H9 (cell line): ENCODE results near the gene MOB3A. TPM values are rescaled to one million over a fixed set of nuclear protein-coding genes. Genes with fewer than 3 reads are reported as not detected.

Experiments used
- DNase-seq: peaks from one replicate; pipeline ENCODE4 v3.0.0-alpha.2; 2017
- H2AFZ ChIP-seq: one replicate; pipeline ENCODE4 v1.6.1; 2013; ENCODE audit warnings: mild to moderate bottlenecking, low read length, control low read depth, moderate library complexity
- H2AK5ac ChIP-seq: 2 replicates; pipeline ENCODE4 v1.6.1; 2013; ENCODE audit warnings: low read length, control low read depth, mixed read lengths; ENCODE audit not compliant: insufficient read length
- H2BK120ac ChIP-seq: one replicate; pipeline ENCODE4 v1.6.1; 2013; ENCODE audit warnings: low read depth, mild to moderate bottlenecking, low read length, control low read depth, inconsistent platforms; ENCODE audit not compliant: poor library complexity, severe bottlenecking
- H2BK12ac ChIP-seq: 2 replicates; pipeline ENCODE4 v1.6.1; 2013; ENCODE audit warnings: low read length, control low read depth, mixed read lengths, low read depth; ENCODE audit not compliant: insufficient read length
- H2BK15ac ChIP-seq: 2 replicates; pipeline ENCODE4 v1.6.1; 2013; ENCODE audit warnings: low read depth, low read length, control low read depth
- H2BK20ac ChIP-seq: one replicate; pipeline ENCODE4 v1.6.1; 2013; ENCODE audit warnings: low read depth, mild to moderate bottlenecking, low read length, control low read depth, inconsistent platforms; ENCODE audit not compliant: poor library complexity, severe bottlenecking
- H2BK5ac ChIP-seq: 2 replicates; pipeline ENCODE4 v1.6.1; 2013; ENCODE audit warnings: low read length, control low read depth, mixed read lengths; ENCODE audit not compliant: insufficient read length
- H3K14ac ChIP-seq: 2 replicates; pipeline ENCODE4 v1.6.1; 2013; ENCODE audit warnings: low read length, control low read depth; ENCODE audit not compliant: insufficient read depth
- H3K18ac ChIP-seq: 2 replicates; pipeline ENCODE4 v1.6.1; 2013; ENCODE audit warnings: low read depth, mild to moderate bottlenecking, mixed read lengths, low read length, control low read depth; ENCODE audit not compliant: insufficient read length
- H3K23ac ChIP-seq: 2 replicates; pipeline ENCODE4 v1.6.1; 2013; ENCODE audit warnings: low read length, control low read depth, mixed read lengths, low read depth; ENCODE audit not compliant: insufficient read length
- H3K23me2 ChIP-seq: 2 replicates; pipeline ENCODE4 v1.6.1; 2013; ENCODE audit warnings: low read depth, mild to moderate bottlenecking, mixed read lengths, low read length, control low read depth; ENCODE audit not compliant: insufficient read length, poor library complexity, severe bottlenecking
- H3K27ac ChIP-seq: 2 replicates; pipeline ENCODE4 v1.5.1; 2013; ENCODE audit warnings: low read length, control low read depth, mixed read lengths, low read depth; ENCODE audit not compliant: insufficient read length
- H3K27me3 ChIP-seq: 2 replicates; pipeline ENCODE4 v1.6.1; 2013; ENCODE audit warnings: low read length, control low read depth, inconsistent platforms; ENCODE audit not compliant: insufficient read depth
- H3K4ac ChIP-seq: 2 replicates; pipeline ENCODE4 v1.6.1; 2013; ENCODE audit warnings: low read depth, mild to moderate bottlenecking, control low read depth, inconsistent platforms, low read length, moderate library complexity
- H3K4me1 ChIP-seq: 2 replicates; pipeline ENCODE4 v1.6.1; 2013; ENCODE audit warnings: low read length, control low read depth, inconsistent platforms; ENCODE audit not compliant: insufficient read depth
- H3K4me2 ChIP-seq: 2 replicates; pipeline ENCODE4 v1.6.1; 2013; ENCODE audit warnings: low read length, control low read depth, mixed read lengths; ENCODE audit not compliant: insufficient read length, insufficient read depth
- H3K56ac ChIP-seq: 2 replicates; pipeline ENCODE4 v1.6.1; 2013; ENCODE audit warnings: low read depth, mild to moderate bottlenecking, mixed read lengths, low read length, control low read depth; ENCODE audit not compliant: insufficient read length
- H3K79me1 ChIP-seq: 2 replicates; pipeline ENCODE4 v1.6.1; 2013; ENCODE audit warnings: low read depth, mild to moderate bottlenecking, moderate library complexity, low read length, control low read depth, inconsistent platforms; ENCODE audit not compliant: insufficient read depth, poor library complexity, severe bottlenecking
- H3K79me2 ChIP-seq: 2 replicates; pipeline ENCODE4 v1.6.1; 2013; ENCODE audit warnings: low read length, control low read depth, inconsistent platforms; ENCODE audit not compliant: insufficient read depth
- H3K9ac ChIP-seq: 2 replicates; pipeline ENCODE4 v1.6.1; 2013; ENCODE audit warnings: low read length, control low read depth, mixed read lengths; ENCODE audit not compliant: insufficient read length; ENCODE audit errors: extremely low read depth
- H3K9me3 ChIP-seq: one replicate; pipeline ENCODE4 v1.6.1; 2013; ENCODE audit warnings: low read depth, low read length, inconsistent platforms; ENCODE audit not compliant: control insufficient read depth
- H3T11ph ChIP-seq: one replicate; pipeline ENCODE4 v1.6.1; 2013; ENCODE audit warnings: mild to moderate bottlenecking, low read length, control low read depth, inconsistent platforms
- H4K20me1 ChIP-seq: one replicate; pipeline ENCODE4 v1.6.1; 2013; ENCODE audit not compliant: control insufficient read depth, insufficient read length, insufficient read depth
- H4K5ac ChIP-seq: 2 replicates; pipeline ENCODE4 v1.6.1; 2013; ENCODE audit warnings: low read depth, mild to moderate bottlenecking, mixed read lengths, low read length, control low read depth; ENCODE audit not compliant: insufficient read length
- H4K8ac ChIP-seq: replicated peaks from 2 replicates; pipeline ENCODE4 v1.6.1; 2013; ENCODE audit warnings: low read length, control low read depth, mixed read lengths, low read depth; ENCODE audit not compliant: insufficient read length
- H4K91ac ChIP-seq: 2 replicates; pipeline ENCODE4 v1.6.1; 2013; ENCODE audit warnings: low read depth, mild to moderate bottlenecking, moderate library complexity, mixed read lengths, low read length, control low read depth; ENCODE audit not compliant: insufficient read length
- H3K27ac Mint-ChIP-seq, 3 experiments: 2 replicates in 2 of 3; 3 replicates in 1 of 3; pipeline ENCODE4 v1.8.0; 2020 to 2021; ENCODE audit warnings: mixed read lengths in 3 of 3, mild to moderate bottlenecking in 1 of 3, moderate library complexity in 1 of 3
- H3K27me3 Mint-ChIP-seq: 2 replicates; pipeline ENCODE4 v1.8.0; 2021; ENCODE audit warnings: low read depth, mild to moderate bottlenecking, moderate library complexity, mixed read lengths
- H3K36me3 Mint-ChIP-seq, 3 experiments: 2 replicates in 2 of 3; 3 replicates in 1 of 3; pipeline ENCODE4 v1.8.0; 2020 to 2021; ENCODE audit warnings: low read depth in 3 of 3, mixed read lengths in 3 of 3; ENCODE audit not compliant: insufficient read depth in 1 of 3
- H3K4me1 Mint-ChIP-seq, 2 experiments: 2 replicates each; pipeline ENCODE4 v1.8.0; 2020; ENCODE audit warnings: mixed read lengths in 2 of 2
- H3K4me3 Mint-ChIP-seq, 2 experiments: 2 replicates in 1 of 2; 3 replicates in 1 of 2; pipeline ENCODE4 v1.8.0; 2020 to 2021; ENCODE audit warnings: mild to moderate bottlenecking in 2 of 2, mixed read lengths in 2 of 2, moderate library complexity in 1 of 2
- H3K9me3 Mint-ChIP-seq, 2 experiments: 2 replicates in 1 of 2; 3 replicates in 1 of 2; pipeline ENCODE4 v1.8.0; 2020; ENCODE audit warnings: mild to moderate bottlenecking in 2 of 2, mixed read lengths in 2 of 2, moderate library complexity in 1 of 2
- WGBS: extraction: QIAGEN DNeasy Blood & Tissue Kit; methylation state at CpG from one replicate; pipeline ENCODE4 v1.1.7; 2013; ENCODE audit warnings: missing lambda C conversion rate, low lambda C conversion rate, mixed read lengths; ENCODE audit not compliant: insufficient read length; ENCODE audit errors: extremely low coverage; 5-methylcytosine and 5-hydroxymethylcytosine counted together
- total RNA-seq: library from RNA; stranded (reverse); gene quantifications from 2 replicates; pipeline ENCODE4 v1.2.1, GENCODE V29; 2021
- TF ChIP-seq, protein P1 (sequence below): fragments of 200-600 bp; sonication (generic); conservative IDR thresholded peaks from 3 replicates; pipeline ENCODE4 v1.8.0; 2021; ENCODE audit warnings: antibody characterized with exemption, mild to moderate bottlenecking

MOB3A gene
- total RNA-seq, 1 experiment from 2014 or later, result 11.5 TPM

DNA sequence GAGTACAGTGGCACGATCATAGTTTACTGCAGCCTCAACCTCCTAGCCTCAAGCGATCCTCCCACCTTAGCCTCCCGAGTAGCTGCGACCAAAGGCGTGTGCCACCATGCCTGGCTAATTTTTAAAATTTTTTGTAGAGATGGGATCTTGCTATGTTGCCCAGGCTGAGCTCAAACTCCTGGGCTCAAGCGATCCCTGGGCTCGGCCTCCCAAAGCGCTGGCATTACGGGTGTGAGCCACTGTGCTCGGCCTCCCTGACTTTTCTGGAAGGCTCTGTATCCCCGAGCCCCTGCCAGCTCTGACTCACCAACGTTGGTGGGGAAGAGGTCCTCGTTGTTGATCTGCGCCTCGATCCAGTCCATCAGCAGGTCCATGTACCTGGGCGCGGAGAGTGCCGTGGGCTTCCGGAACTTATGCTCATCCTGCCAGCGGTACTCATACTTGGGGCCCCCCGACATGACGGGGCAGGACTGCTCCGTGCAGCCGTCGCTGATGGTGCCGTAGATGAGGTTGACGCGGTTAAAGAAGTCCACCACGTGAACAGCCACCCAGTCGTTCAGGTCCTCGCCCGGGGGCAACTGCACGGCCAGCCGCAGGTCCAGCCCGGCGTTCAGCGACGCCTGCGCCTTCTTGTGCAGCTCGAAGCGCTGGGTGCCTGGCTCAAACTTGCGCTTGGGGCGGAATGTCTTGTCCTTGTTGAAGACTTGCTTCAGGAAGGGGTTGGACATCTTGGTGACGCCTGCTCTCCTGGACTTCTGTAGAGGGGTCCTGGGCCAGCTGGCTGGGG, 18.1 kb downstream of the MOB3A start:
- Histone ChIP-seq H2BK12ac (no peak overlapping the region), H2BK5ac (no peak overlapping the region), H2BK20ac (no peak overlapping the region), H4K91ac (no peak overlapping the region), H3K56ac (no peak overlapping the region), H3K27me3 (no peaks in the 10 kb centered on the region), H3K9ac (no peak overlapping the region), H3K9me3 (no peaks in the 10 kb centered on the region), H2BK120ac (no peak overlapping the region), H3K23ac (no peak overlapping the region), H2BK15ac (no peak overlapping the region), H3K4me2 (no peak overlapping the region), H4K5ac (no peak overlapping the region), H3K14ac (no peak overlapping the region), H3K27ac (no peak overlapping the region), H3K79me1 (no peaks in the 10 kb centered on the region), H3K4me1 (no peaks in the 10 kb centered on the region), H3K18ac (no peak overlapping the region), H2AK5ac (no peak overlapping the region), H3K23me2 (no peaks in the 10 kb centered on the region), H4K8ac (no peak overlapping the region), H2AFZ (no peak overlapping the region), H3K79me2 (no peaks in the 10 kb centered on the region), H3K4ac (no peak overlapping the region), H4K20me1 (no peaks in the 10 kb centered on the region), H3T11ph (no peak overlapping the region)
- Mint-ChIP-seq H3K27me3 (no peaks in the 10 kb centered on the region), H3K9me3 (no peaks in the 10 kb centered on the region), H3K36me3 (peaks cover 0 to 15% (median 7%) of the 10 kb centered on the region in 3 experiments; a peak in 4 of 7 replicates), H3K4me1 (no peaks in the 10 kb centered on the region), H3K27ac (no peak overlapping the region), H3K4me3 (no peak overlapping the region)
- no CpG with 5 or more reads among the region's 44 CpGs for WGBS
- TF ChIP-seq, protein P1, sequence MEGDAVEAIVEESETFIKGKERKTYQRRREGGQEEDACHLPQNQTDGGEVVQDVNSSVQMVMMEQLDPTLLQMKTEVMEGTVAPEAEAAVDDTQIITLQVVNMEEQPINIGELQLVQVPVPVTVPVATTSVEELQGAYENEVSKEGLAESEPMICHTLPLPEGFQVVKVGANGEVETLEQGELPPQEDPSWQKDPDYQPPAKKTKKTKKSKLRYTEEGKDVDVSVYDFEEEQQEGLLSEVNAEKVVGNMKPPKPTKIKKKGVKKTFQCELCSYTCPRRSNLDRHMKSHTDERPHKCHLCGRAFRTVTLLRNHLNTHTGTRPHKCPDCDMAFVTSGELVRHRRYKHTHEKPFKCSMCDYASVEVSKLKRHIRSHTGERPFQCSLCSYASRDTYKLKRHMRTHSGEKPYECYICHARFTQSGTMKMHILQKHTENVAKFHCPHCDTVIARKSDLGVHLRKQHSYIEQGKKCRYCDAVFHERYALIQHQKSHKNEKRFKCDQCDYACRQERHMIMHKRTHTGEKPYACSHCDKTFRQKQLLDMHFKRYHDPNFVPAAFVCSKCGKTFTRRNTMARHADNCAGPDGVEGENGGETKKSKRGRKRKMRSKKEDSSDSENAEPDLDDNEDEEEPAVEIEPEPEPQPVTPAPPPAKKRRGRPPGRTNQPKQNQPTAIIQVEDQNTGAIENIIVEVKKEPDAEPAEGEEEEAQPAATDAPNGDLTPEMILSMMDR, result no peak
- DNase-seq, result no peak
